OCI-LY1 (cell line): ENCODE data around the gene TPM2.

Source experiments
- H2AFZ ChIP-seq: fragments of 200-600 bp; sonication (generic), shearing (Covaris generic); 2 replicates; pipeline ENCODE4 v1.6.0; 2014; ENCODE audit warnings: antibody characterized with exemption, mild to moderate bottlenecking, low read length
- H3F3A ChIP-seq: fragments of 200-600 bp; sonication (generic), shearing (Covaris generic); 2 replicates; pipeline ENCODE4 v1.6.0; 2014; ENCODE audit warnings: mild to moderate bottlenecking, antibody characterized with exemption, low read length, moderate library complexity; ENCODE audit not compliant: insufficient read depth
- H3K27ac ChIP-seq: fragments of 200-600 bp; sonication (generic); 2 replicates; pipeline ENCODE4 v1.5.1; 2014; ENCODE audit warnings: low read length, mixed run types, mild to moderate bottlenecking, low read depth; ENCODE audit not compliant: poor library complexity, severe bottlenecking
- H3K27me3 ChIP-seq: fragments of 200-600 bp; sonication (generic); 2 replicates; pipeline ENCODE4 v1.6.0; 2014; ENCODE audit warnings: antibody characterized with exemption, mild to moderate bottlenecking, low read length, moderate library complexity; ENCODE audit not compliant: insufficient read depth
- H3K36me3 ChIP-seq: fragments of 200-600 bp; sonication (generic); 2 replicates; pipeline ENCODE4 v1.6.1; 2014; ENCODE audit warnings: mild to moderate bottlenecking, antibody characterized with exemption, low read length, moderate library complexity, mixed read lengths; ENCODE audit not compliant: insufficient read depth
- H3K4me1 ChIP-seq: fragments of 200-600 bp; sonication (generic); 2 replicates; pipeline ENCODE4 v1.5.1; 2014; ENCODE audit warnings: mild to moderate bottlenecking, low read length, moderate library complexity; ENCODE audit not compliant: insufficient read depth, severe bottlenecking
- H3K4me2 ChIP-seq: fragments of 200-600 bp; sonication (generic), shearing (Covaris generic); 2 replicates; pipeline ENCODE4 v1.6.1; 2014; ENCODE audit warnings: low read length
- H3K4me3 ChIP-seq: fragments of 200-600 bp; sonication (generic); 2 replicates; pipeline ENCODE4 v1.5.1; 2014; ENCODE audit warnings: low read length, low read depth, mild to moderate bottlenecking, mixed read lengths; ENCODE audit not compliant: poor library complexity, severe bottlenecking
- H3K79me2 ChIP-seq: fragments of 200-600 bp; shearing (Covaris generic); 2 replicates; pipeline ENCODE4 v1.6.1; 2016; ENCODE audit warnings: mixed run types, low read length, mixed read lengths; ENCODE audit not compliant: insufficient read depth
- H3K9ac ChIP-seq: fragments of 200-600 bp; sonication (generic), shearing (Covaris generic); 2 replicates; pipeline ENCODE4 v1.6.1; 2014; ENCODE audit warnings: mild to moderate bottlenecking, low read length, mixed read lengths
- H3K9me2 ChIP-seq: fragments of 200-600 bp; sonication (generic), shearing (Covaris generic); 2 replicates; pipeline ENCODE4 v1.6.1; 2014; ENCODE audit warnings: low read depth, mild to moderate bottlenecking, low read length, mixed read lengths
- H3K9me3 ChIP-seq: fragments of 200-600 bp; shearing (Covaris generic); 2 replicates; pipeline ENCODE4 v1.6.1; 2014; ENCODE audit warnings: low read length, mixed read lengths
- H4K20me1 ChIP-seq: fragments of 200-600 bp; sonication (generic), shearing (Covaris generic); 2 replicates; pipeline ENCODE4 v1.6.0; 2016; ENCODE audit warnings: mild to moderate bottlenecking, low read length; ENCODE audit not compliant: insufficient read depth
- CTCF ChIP-seq: fragments of 200-600 bp; sonication (generic), shearing (Covaris generic); IDR thresholded peaks from 2 replicates; pipeline ENCODE4 v1.5.1; 2017; ENCODE audit warnings: mild to moderate bottlenecking, antibody characterized with exemption, low read length, moderate library complexity, mixed read lengths
- EZH2 ChIP-seq: fragments of 200-600 bp; sonication (generic), shearing (Covaris generic); IDR thresholded peaks from 2 replicates; pipeline ENCODE4 v1.8.0; 2017; ENCODE audit warnings: borderline replicate concordance, mixed run types, mild to moderate bottlenecking, antibody characterized with exemption, low read length, moderate library complexity, mixed read lengths

Gene TPM2

GRCh38 chr9:35732800-35733541, 43.2 kb upstream of the TPM2 start:
- Histone ChIP-seq H3K9me2 (no peaks in the 10 kb centered on the region), H3K36me3 (peaks cover 32% of the 10 kb centered on the region), H3F3A (no peaks in the 10 kb centered on the region), H3K79me2 (peaks cover 27% of the 10 kb centered on the region), H3K9me3 (no peaks in the 10 kb centered on the region), H3K4me3 (peak overlapping the region; percentile 96), H3K9ac (peak overlapping the region; percentile 95), H3K27ac (peak overlapping the region; percentile 71), H4K20me1 (no peaks in the 10 kb centered on the region), H3K27me3 (no peaks in the 10 kb centered on the region), H3K4me2 (peak overlapping the region; percentile 94), H3K4me1 (peaks cover 46% of the 10 kb centered on the region), H2AFZ (no peak overlapping the region)
- TF ChIP-seq CTCF (peak; percentile 6; the same call in 1 of the 2 replicates), EZH2 (no peak)

GRCh38 chr9:35732185-35732799, 42.6 kb upstream of the TPM2 start, which contains the start of the genes CREB3 and TLN1:
CREB3 (plus strand) TSS chr9:35732666; CDS start chr9:35732773, 107 bp downstream.
TLN1 (minus strand) TSS chr9:35732195; CDS start chr9:35725694, 6,501 bp downstream.
- no peaks in the 10 kb centered on the region for H3K27me3 ChIP-seq
- H4K20me1 ChIP-seq, result no peaks in the 10 kb centered on the region
- peak within 1 kb of the TSS; percentile 71 for H3K27ac ChIP-seq
- peaks cover 28% of the 10 kb centered on the region for H3K79me2 ChIP-seq
- H3K4me2 ChIP-seq, result peak within 1 kb of the TSS; percentile 94
- no peaks in the 10 kb centered on the region for H3K9me3 ChIP-seq
- TF ChIP-seq CTCF, result peak; percentile 32
- TF ChIP-seq EZH2, result no peak
- no peaks in the 10 kb centered on the region for H3K9me2 ChIP-seq
- no peaks in the 10 kb centered on the region for H3F3A ChIP-seq
- H3K4me3 ChIP-seq, result peak within 1 kb of the TSS; percentile 96
- peaks cover 25% of the 10 kb centered on the region for H3K36me3 ChIP-seq
- no peak within 1 kb of the TSS for H2AFZ ChIP-seq
- peak within 1 kb of the TSS; percentile 95 for H3K9ac ChIP-seq
- peaks cover 53% of the 10 kb centered on the region for H3K4me1 ChIP-seq

- Histone ChIP-seq H3K4me3 (peak overlapping the region; percentile 96), H4K20me1 (no peaks in the 10 kb centered on the region), H3K9ac (peak overlapping the region; percentile 95), H3K9me3 (no peaks in the 10 kb centered on the region), H3K36me3 (peaks cover 18% of the 10 kb centered on the region; the same call in 1 of the 2 replicates), H3K79me2 (peaks cover 28% of the 10 kb centered on the region), H3K9me2 (no peaks in the 10 kb centered on the region), H3K4me2 (peak overlapping the region; percentile 94), H3K27ac (peak overlapping the region; percentile 71), H3K27me3 (no peaks in the 10 kb centered on the region), H3F3A (no peaks in the 10 kb centered on the region), H3K4me1 (peaks cover 56% of the 10 kb centered on the region), H2AFZ (no peak overlapping the region)
- TF ChIP-seq EZH2 (no peak), CTCF (no peak)
Measured at GRCh38 chr9:35731415-35732184, 41.9 kb upstream of the TPM2 start.
